HG02885 (cell line): ENCODE data around the gene PRCD.
"Not testable (repeated sequence)": the region's sequence is repeated elsewhere in the genome, so short reads cannot be mapped to it uniquely, and the experiment has no call there.

ENCODE experiments used
- ATAC-seq: cut with Tn5 transposase; IDR thresholded peaks from one replicate; pipeline ENCODE4 v1.9.1; 2021; ENCODE audit warnings: mild to moderate bottlenecking; ENCODE audit not compliant: unreplicated experiment, poor library complexity

Gene PRCD

DNA sequence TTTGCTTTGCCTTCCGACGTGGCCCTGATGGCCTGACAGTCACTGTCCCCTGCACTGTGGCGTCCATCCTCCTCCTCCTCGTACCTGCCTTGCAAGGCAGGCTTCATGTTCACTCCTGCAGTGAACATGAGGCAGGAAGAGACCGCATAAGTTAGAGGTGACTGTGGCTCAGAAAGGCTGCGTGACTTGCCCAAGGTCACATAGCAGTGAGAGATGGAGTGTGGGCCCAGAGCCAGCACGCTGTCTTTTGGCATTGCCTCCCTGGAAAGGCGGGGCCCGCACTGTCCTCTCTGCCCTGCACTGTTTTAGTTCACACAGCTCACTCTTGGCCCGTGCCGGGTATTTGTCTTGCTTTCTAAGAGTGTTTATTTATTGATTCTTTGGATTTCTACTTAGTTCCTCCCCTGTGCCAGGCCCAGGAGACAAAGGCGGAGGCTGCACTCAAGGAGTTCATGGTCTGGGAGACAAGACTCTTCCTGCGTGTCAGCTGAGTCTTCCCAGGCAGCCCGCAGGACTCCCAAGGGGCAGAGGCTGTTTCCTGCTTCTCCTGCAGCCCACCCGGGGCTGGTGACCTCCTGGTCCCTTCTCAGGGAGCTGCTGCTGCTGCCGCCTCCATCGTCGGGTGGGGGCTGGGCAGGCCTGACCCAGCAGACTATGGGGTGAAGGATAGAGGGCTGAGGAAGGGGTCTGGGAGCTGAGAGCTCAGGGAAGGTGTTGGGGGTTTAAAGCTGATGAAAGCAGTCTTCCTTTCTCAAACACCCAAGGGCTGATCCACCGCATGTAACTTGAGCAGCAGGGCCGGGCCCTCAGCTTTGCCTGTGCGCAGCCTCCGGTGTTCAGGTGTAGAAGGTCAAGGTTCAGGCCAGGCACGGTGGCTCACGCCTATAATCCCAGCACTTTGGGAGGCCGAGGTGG is 15.0 kb upstream of the PRCD start:
- no peak for ATAC-seq

DNA sequence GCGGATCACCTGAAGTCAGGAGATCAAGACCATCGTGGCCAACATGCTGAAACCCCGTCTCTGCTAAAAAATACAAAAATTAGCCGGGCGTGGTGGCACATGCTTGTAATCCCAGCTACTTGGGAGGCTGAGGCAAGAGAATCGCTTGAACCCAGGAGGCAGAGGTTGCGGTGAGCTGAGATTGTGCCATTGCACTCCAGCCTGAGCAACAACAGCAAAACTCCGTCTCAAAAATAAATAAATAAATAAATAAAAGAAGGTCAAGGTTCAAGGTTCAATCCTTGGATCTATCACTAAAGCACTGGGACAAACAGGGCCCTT is 14.4 kb upstream of the PRCD start:
- not testable (repeated sequence) for ATAC-seq

DNA sequence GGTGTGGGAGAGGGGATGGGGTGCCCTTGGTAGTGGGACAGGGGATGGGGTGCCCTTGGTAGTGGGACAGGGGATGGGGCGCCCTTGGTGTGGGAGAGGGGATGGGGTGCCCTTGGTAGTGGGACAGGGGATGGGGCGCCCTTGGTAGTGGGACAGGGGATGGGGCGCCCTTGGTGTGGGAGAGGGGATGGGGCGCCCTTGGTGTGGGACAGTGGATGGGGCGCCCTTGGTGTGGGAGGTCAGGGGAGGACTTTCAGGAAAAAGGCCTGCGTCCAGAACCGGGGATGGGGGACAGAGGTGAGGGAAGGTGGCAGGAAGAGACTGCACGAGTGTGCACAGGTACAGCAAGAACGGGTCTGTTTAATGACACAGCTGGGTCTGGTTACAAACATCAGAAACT is 12.8 kb upstream of the PRCD start:
- not testable (repeated sequence) for ATAC-seq

DNA sequence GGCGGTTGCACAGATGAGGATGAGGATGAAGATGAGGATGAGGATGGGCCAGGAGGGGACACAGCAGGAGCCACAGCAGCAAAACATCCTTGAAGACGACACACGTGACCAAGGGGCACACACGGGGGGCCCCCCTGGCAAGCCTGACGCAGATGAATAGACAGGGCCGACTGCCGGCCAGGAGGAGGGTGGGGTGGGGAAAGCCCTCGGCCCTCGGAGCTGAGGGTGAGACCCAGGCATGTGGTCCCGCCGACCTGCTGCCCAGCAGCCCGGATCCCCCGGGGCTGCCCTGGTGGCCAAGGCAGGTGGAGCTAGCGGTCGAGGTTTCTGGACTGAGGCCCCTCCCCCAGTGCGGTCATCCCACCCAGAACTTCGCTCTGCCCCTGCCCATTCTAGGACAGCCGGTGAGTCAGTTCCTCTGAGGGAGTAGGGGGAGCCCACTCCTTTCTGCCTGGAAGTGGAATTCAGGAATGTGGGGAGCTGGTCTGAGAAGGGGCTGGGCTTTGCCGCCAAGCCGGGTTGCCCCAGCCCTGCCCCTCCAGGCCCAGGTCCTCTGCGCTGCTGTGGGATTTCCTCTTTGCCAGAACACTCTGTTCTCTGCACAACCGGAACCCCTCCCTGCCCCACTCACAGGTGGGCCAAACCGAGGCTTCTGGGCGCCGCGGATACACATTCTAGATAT is 12.3 kb upstream of the PRCD start:
- no peak for ATAC-seq

DNA sequence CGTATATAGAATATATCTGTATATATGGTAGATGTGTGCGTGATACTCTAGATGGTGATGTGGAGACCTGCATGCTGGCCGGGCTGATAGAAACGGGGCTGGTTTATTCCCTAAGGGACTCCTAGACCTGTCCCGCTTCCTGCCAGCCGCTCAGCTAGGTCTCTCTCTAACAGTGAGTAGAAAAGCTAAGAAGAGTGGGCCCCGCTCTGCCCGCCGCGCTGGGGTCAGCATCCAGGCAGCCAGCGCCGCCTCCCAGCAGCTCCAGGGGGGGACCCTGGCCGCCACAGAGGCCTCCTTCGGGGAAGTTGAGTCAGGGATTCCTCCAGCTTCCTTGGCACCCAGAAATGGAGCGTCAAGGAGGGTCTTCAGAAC is 11.7 kb upstream of the PRCD start:
- ATAC-seq = no peak

DNA sequence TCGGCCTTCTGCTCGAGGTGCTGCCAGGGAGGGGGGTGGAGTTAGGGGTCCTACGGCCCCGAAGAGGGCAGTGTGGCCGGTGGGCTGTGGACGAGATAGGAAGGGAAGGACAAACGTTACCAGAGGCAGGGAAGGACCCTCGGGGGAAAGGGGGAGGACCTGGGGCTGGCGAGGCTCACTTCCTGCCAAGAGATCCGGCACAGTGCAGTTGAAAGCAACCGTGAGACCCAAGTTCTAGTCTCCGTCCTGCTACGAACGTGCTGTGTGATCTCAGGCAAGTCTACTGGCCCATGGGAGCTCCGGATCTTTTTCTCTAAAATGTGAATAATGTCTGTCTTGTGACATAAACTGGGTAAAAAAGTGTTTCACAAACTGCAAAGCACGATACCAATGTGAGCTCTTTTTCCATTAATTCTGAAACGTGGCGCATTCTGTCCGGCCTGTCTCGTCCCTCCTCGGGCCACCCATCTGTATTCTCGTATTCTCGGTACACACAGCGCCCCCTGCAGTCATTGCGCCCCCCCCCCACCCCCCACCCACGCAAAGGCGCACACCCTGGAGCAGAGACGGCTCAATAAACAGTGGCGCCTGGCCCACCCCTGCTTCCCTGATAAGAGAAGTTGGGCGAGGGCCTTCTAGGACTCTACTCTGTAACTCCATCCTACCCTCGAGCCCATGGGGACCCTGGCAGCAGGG is 11.2 kb upstream of the PRCD start:
- no peak for ATAC-seq

DNA sequence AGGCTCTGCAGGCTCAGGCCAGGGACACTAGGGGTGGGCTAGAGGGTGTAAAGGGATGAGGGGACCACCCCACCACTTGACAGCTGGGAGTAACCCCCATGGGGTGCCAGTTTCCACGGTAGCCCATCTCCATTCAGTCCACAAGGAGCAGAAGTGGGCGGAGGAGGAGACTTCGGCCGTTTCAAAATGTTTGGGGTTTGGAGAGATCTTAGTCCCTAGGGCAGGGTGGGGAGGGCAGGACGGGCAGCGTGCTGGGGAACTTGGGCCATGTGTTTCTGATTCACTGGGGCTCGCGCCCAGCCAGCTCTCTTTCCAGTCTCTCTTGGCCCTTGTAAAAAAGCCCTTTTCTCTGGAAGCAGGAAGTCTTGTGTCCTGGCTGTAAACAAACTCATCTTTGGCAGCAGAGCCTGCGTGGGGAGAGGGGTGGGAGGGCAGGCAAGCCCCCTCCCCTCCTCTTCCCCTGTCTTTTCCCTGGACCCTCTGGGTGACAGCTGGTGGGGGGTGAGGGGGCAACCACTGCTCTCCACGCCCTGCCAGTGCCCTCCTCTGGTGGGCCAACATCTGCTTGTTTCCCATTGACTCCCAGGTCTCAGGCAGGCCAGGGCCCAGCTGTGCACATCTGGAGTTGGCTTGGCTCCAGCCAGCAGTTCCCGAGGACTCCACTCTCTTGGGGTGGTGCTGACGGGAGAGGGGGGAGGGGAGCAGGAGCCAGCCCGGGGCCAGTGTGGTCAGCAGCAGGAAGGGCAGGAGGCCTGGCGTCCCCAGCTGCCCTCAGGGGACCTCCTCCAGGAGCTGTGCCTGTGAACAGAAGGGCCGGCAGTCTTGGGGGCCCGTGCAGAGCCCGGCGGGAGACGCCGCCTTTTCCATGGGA is 10.4 kb upstream of the PRCD start:
- no peak for ATAC-seq

DNA sequence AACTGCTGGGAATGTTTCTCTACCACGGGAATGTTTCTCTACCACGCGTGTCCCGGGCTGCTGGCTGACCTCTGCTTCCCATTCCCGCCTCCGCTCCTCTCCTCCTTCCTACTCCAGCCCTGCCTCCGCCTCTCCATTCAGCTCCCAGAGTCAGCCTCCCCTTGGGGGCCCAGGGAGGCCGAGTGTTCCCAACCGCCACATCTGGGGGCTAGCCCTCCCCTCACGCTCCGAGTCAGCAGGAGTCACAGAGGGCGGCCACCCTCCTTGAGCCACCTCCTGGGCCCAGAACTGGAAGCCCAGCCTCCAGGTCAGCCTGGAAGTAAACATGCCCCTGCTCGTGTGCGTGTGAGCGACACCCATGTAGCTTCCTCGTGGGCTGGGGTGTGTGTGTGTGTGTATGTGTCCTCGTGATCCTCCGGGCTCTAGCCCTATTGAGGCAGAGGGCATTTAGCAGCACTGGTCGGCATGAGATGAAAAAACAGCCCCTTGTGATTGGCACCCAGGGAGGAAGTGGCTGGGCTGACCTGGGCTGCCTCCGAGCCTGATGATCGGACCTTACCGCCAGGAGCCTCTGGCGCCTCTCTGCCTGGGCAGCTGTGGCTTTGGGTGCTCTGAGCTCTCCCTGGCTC is 9.6 kb upstream of the PRCD start:
- ATAC-seq = no peak

DNA sequence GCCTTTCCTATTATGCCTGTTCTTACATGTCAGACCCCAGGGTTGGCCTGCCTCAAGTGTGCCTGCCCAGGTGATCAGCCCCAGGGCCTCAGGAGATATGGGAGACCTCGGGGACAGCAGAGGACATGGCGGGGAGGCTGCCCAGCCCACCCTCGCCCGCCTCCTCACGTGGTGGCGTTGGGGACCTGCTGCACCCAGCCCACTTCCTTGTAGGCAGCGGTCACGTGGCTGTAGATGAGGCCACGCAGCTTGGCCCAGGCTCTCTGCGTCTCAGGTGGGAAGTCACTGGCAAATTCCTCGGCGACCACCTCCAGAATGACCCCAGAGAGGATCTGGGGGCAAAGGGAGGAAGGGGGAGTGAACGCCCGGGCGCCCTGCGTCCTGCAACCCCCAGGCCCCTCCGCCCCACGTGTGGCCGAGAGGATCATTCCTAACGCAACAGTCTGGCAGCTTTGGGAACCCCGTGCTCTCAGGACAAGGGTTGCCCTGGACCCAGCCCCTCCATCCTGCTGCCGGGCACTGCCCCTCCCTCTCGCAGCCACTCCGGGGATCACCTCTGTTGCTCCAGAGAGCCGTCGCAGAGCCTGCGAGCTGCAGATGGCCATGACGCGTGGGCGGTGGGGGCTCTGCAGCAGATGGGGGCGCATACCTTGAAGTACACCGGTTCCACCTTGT is 8.9 kb upstream of the PRCD start:
- ATAC-seq = no peak

DNA sequence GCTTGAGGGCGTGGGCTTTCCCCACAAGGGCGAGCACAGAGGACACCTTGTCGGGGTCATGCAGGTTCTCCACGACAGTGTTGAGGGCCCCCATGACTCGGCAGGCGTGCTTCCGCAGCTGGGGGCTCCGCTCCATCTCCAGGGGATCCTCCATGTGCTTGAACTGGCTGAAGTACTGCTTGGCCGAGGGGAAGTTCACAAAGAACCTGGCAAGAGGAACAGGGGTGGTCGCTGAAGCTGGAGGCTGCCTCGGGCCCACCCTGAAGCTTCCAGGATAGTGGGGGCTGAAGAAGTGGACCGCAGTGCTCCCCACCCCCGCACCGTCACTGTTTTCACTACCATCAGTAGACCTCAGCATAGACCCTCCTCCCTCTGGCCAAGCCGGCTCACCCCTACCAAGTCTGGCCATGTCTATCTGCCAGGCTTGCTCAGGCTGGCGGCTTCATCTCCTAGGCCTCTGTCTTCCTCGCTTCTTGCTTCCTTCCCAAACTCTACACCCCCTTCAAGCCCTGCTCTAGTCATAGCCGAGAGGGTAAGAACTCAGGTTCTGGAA is 8.3 kb upstream of the PRCD start:
- no peak for ATAC-seq

DNA sequence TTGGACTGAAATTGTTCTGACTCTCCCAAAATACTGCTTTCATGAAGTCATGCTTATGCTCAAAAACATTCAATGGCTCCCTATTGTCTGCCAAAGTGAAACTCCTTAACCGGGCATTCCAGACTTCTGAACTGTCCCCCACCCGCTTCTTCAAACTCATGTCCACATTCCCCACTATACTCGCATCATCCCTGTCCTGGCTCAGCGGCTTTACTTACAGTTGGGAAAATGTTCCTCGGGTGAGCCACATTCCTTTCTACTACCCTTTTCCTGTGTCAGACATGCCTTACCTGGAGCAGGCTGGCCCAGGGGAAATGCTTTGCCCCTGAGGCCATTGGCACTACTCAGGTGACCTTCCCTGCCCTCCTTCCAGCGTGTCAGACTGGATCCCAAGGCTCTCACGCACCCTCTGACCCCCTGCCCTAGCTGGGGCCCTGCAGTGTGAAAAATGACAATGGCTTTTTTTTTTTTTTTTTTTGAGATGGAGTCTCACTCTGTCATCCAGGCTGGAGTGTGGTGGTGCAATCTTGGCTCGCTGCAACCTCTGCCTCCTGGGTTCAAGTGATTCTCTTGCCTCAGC is 7.7 kb upstream of the PRCD start:
- no peak for ATAC-seq

DNA sequence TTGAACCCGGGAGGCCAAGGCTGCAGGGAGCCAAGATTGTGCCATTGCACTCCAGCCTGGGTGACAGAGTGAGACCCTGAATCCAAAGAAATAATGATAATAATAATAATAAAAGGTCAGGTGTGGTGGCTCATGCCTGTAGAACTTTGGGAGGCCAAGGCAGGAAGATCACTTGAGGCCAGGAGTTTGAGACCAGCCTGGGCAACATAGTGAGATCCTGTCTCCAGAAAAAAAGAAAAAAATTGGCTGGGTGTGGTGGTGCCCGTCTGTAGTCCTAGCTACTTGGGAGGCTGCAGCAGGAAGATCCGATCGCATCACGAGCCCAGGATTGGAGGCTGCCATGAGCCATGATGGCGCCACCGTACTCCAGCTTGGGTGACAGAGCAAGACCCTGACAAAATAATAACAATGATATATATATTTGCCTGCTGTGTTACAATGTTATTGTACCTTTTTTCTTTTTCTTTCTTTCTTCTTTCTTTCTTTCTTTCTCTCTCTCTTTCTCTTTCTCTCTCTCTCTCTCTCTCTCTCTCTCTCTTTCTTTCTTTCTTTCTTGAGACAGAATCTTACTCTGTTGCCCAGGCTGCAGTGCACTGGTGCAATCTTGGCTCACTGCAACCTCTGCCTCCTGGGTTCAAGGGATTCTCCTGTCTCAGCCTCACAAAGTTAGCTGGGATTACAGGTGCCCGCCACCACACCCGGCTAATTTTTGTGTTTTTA is 6.0 kb upstream of the PRCD start:
- ATAC-seq = not testable (repeated sequence)

DNA sequence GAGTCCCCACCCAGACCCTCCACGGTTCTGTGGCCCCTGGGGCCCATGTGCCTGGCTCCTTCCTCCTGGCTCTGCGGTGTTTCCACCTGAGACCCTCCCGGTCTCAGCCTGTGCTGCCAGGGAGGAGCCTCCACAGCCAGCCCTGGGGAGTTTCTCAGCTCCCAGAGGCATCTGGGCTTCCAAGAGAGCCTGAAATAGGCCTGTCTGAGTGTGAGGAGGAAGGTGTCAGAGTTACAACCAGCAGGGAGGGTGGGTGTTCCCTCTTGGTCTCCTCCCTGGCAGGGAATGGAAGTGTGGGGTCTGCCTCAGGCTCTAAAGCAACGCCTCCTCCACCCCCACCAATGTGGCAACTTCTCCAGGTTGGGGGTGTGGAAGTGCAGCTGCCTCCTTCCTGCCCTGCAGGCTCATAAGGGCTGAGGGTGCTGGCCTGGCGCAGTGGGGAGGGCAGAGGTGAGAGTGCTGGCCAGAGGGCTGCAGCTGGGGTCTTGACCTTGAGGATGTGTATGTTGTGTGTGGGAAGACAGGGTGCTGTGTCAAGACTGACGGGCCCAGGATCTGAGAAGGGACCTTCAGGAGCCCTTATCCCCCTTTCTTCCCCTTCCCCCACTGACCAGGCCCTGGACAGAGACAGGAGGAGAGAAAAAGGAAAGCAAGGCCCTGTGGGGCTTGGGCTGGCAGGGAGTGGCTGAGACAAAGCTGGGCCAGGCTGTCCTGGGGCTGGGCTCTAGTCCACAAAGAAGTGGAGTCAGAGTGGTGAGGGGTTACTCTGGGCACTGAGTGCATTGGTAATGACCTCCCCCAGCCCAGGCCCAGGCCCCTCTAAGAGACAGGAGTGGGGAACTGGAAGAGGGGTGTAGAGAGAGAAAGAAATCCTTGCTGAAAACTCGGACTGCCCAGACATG is 4.8 kb upstream of the PRCD start:
- ATAC-seq = no peak

DNA sequence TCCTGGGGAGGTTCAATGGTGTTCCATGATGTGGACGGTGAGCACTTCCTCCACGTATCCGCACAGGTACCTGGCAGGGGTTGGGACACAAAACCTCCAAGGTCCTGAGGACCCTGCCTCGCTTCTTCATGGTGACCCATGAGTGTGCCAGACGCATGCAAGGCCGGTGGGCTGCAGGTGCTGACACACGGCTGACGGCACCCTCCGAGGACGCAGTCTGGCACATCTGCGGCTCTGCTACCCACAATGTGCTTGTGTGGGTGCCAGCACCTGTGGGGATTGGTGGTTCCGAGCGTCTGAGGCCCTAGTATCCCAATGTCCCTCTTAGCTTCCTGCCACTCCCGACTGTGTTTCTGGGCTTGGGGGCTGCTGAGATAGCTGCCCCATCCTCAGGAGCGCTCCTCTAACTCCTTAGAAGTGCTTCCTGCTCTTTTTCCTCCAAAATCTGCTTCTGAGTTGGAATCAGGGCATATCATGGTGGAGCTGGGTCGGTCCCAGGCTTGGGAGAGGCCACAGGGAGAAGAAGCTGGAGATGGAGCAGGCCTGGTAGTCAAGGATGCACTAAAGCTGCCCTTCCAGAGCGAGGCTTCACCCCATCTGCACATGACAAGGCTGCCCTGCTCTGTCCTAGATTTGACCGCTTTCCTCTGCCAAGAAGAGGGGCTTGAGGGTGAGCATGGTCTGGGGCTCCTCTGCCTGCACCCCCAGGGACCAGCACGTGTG is 3.9 kb upstream of the PRCD start:
- no peak for ATAC-seq

DNA sequence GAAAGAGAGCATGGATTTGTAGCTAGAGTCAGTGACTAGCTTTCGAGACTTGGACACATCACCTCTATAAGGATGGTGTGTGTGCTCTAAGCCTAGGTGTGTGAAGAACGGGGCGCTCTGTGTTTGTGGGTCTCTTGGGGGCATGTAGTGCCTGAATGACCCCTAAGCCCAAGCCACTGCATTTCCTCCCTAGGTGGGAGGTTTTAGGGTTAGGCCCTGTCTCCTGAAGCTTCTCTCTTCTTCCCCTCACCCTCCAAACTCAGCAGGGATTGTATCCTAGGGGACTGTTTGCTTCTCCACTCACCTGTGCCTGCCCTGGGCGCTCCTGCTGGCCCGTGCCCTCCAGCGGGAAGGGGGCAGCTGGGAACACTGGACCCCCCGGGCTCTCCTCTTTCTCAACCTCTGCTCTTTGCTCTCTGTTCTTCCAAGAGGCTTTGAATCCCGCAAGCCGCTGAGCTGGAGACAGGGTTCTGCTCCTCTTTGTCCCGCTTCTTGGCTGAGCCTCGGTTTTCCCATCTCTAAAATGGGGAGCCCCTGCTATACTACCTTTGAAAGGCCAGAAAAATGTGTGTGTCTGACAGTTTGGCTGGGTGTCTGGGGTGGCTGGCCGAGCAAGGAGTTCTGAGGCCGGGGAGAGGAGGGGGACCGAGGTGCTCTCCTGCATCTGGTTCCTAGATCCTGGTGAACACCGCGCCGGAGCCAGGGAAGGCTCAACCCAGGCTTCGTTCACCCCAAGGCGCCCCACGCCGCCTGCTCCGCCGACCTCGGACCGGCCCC is 3.1 kb upstream of the PRCD start:
- no peak for ATAC-seq

DNA sequence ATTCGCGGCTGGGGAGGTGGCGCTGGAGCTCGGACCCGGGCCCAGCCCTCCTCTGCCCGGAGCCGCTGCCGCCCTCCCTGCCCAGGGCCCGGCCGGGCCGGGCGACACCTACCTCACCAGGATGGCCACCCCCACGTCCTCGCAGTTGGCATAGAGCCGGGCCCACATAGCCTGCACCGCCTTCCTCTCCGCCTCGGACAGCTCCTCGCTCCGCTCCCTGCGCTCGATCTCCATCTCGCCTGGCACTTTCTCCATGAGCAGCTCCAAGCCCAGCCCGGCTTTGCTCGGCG is 2.6 kb upstream of the PRCD start:
- ATAC-seq = no peak
